Ascending aorta (tissue), 2 donors: ENCODE results near the gene CAP2. TPM values are rescaled to one million over a fixed set of nuclear protein-coding genes. Genes with fewer than 3 reads are reported as not detected.
"Not testable (repeated sequence)": the region's sequence is repeated elsewhere in the genome, so short reads cannot be mapped to it uniquely, and the experiment has no call there.

Experiments
- DNase-seq, 2 donors: peaks; one replicate each; pipeline ENCODE4 v3.0.0-alpha.2; 2019; ENCODE audit warnings: low spot score in 2 of 2
- H3K27ac ChIP-seq, 2 donors: fragments of 200-600 bp; sonication (generic); one replicate each; pipeline ENCODE4 v1.5.1; 2016 to 2017; ENCODE audit warnings: mild to moderate bottlenecking in 1 of 2
- H3K27me3 ChIP-seq: fragments of 200-600 bp; sonication (generic); one replicate; pipeline ENCODE4 v1.5.1; 2017
- H3K36me3 ChIP-seq, 2 donors: fragments of 200-600 bp; sonication (generic); one replicate each; pipeline ENCODE4 v1.5.1; 2016
- H3K4me1 ChIP-seq, 2 donors: fragments of 200-600 bp; sonication (generic); one replicate each; pipeline ENCODE4 v1.5.1; 2016 to 2017; ENCODE audit warnings: mild to moderate bottlenecking in 1 of 2
- H3K4me3 ChIP-seq, 2 donors: fragments of 200-600 bp; sonication (generic); one replicate each; pipeline ENCODE4 v1.5.1; 2016 to 2017; ENCODE audit warnings: mild to moderate bottlenecking in 1 of 2
- H3K9me3 ChIP-seq, 2 donors: fragments of 200-600 bp; sonication (generic); one replicate each; pipeline ENCODE4 v1.5.1; 2016
- CTCF ChIP-seq, 3 experiments: fragments of 200-600 bp in 2 of 3; fragments of 450-650 bp in 1 of 3; sonication (generic) in 2 of 3; IDR thresholded peaks; one replicate each; pipeline ENCODE4 v1.5.1; 2016 to 2019; ENCODE audit warnings: antibody characterized with exemption in 3 of 3, mild to moderate bottlenecking in 1 of 3, moderate library complexity in 1 of 3
- intact Hi-C: fragments of 100-400 bp; cut with DNase I; formaldehyde crosslinking; loops from one replicate; pipeline ENCODE4 v1.15.1; 2023
- total RNA-seq: library from RNA; depleted of rRNA; stranded (reverse); fragments of >200 nt; gene quantifications from one replicate; pipeline ENCODE4 v1.1.0, GENCODE V29; 2016

The CAP2 gene
- total RNA-seq, 1 donor from 2014 or later: 7.1 TPM

GRCh38 chr6:17419189-17419575, 25.8 kb downstream of the CAP2 start:
- H3K4me1 ChIP-seq: peaks cover 0 to 13% of the 10 kb centered on the region in 2 donors
- no peak for TF ChIP-seq CTCF (IDR thresholded peaks at IDR 0.05)
- no peaks in the 10 kb centered on the region for H3K9me3 ChIP-seq
- H3K36me3 ChIP-seq: no peaks in the 10 kb centered on the region
- peak overlapping the region; percentile 74 to 80 for H3K27ac ChIP-seq
- peak overlapping the region in 1 of 2 donors; percentile 40 for H3K4me3 ChIP-seq
- no peaks in the 10 kb centered on the region for H3K27me3 ChIP-seq
- intact Hi-C loops: no loop called here
- DNase-seq: no peak

GRCh38 chr6:17420368-17420767, 27.0 kb downstream of the CAP2 start:
- intact Hi-C loops: no loop called here

DNA sequence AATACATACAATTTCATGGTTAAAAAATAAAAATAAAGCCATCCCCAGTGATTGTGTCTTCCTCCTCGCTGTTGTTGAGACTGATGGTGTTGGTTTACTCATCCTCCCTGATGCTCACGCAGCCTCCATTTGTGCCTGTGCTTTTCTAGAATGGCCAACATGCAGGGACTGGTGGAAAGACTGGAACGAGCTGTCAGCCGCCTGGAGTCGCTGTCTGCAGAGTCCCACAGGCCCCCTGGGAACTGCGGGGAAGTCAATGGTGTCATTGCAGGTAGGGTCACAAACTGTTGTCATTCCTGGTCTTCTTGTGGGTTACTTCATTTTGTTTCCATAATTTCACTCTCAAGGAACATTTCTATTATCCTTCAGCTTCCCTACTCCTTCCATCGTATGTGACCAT, 28.0 kb downstream of the CAP2 start:
- H3K27me3 ChIP-seq: no peaks in the 10 kb centered on the region
- H3K4me3 ChIP-seq: no peak overlapping the region
- no peak overlapping the region for H3K27ac ChIP-seq
- peaks cover 0 to 4% of the 10 kb centered on the region in 2 donors for H3K36me3 ChIP-seq
- peaks cover 0 to 13% of the 10 kb centered on the region in 2 donors for H3K4me1 ChIP-seq
- intact Hi-C loops: no loop called here
- DNase-seq: no peak
- no peaks in the 10 kb centered on the region for H3K9me3 ChIP-seq
- no peak for TF ChIP-seq CTCF (IDR thresholded peaks at IDR 0.05)

More at GRCh38 chr6:17420368-17420767, 27.0 kb downstream of the CAP2 start:
- H3K27ac ChIP-seq: no peak overlapping the region
- no peak for DNase-seq
- peaks cover 0 to 3% of the 10 kb centered on the region in 2 donors for H3K36me3 ChIP-seq
- H3K9me3 ChIP-seq: no peaks in the 10 kb centered on the region
- peaks cover 0 to 13% of the 10 kb centered on the region in 2 donors for H3K4me1 ChIP-seq
- no peaks in the 10 kb centered on the region for H3K27me3 ChIP-seq
- TF ChIP-seq CTCF (IDR thresholded peaks at IDR 0.05): no peak
- H3K4me3 ChIP-seq: no peak overlapping the region

GRCh38 chr6:17423026-17423425, 29.6 kb downstream of the CAP2 start:
- no peak overlapping the region for H3K4me3 ChIP-seq
- peaks cover 0 to 5% of the 10 kb centered on the region in 2 donors for H3K4me1 ChIP-seq
- H3K36me3 ChIP-seq: peaks cover 3 to 14% of the 10 kb centered on the region in 2 donors
- H3K27me3 ChIP-seq: no peaks in the 10 kb centered on the region
- H3K9me3 ChIP-seq: no peaks in the 10 kb centered on the region
- intact Hi-C loops: no loop called here
- no peak for TF ChIP-seq CTCF (IDR thresholded peaks at IDR 0.05)
- peak overlapping the region in 1 of 2 donors; percentile 5 for H3K27ac ChIP-seq
- DNase-seq: no peak

- no peaks in the 10 kb centered on the region for H3K9me3 ChIP-seq
- intact Hi-C loops: no loop called here
- H3K27me3 ChIP-seq: no peaks in the 10 kb centered on the region
- DNase-seq: no peak
- no peak overlapping the region for H3K27ac ChIP-seq
- no peak for TF ChIP-seq CTCF (IDR thresholded peaks at IDR 0.05)
- peaks cover 3 to 14% of the 10 kb centered on the region in 2 donors for H3K36me3 ChIP-seq
- H3K4me1 ChIP-seq: no peaks in the 10 kb centered on the region
- H3K4me3 ChIP-seq: no peak overlapping the region
Measured at GRCh38 chr6:17427062-17427461, 33.7 kb downstream of the CAP2 start.

DNA sequence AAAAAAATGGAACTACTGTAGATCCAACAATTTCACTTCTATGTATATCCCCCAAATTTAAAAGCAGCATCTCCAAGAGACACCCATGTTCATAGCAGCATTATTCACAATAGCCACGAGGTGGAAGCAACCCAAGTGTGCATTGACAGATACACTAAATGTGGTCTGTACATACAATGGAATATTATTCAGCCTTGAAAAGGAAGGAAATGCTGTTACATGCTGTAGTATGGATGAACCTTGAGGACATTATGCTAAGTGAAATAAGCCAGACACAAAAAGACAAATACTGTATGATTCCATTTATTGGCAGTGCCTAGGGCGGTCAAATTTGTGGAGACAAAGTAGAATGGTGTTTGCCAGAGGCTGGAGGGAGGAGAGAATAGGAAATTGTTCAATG, 34.2 kb downstream of the CAP2 start:
- DNase-seq: no peak
- Histone ChIP-seq H3K27ac (no peak overlapping the region), H3K9me3 (no peaks in the 10 kb centered on the region), H3K27me3 (no peaks in the 10 kb centered on the region), H3K36me3 (peaks cover 3 to 14% of the 10 kb centered on the region in 2 donors), H3K4me1 (no peaks in the 10 kb centered on the region), H3K4me3 (no peak overlapping the region)
- no peak for TF ChIP-seq CTCF (IDR thresholded peaks at IDR 0.05)
- intact Hi-C loops: no loop called here

- intact Hi-C loops, DNase-seq, H3K9me3 ChIP-seq, H3K27ac ChIP-seq, H3K4me1 ChIP-seq, H3K4me3 ChIP-seq, H3K27me3 ChIP-seq: not testable (repeated sequence)
- H3K36me3 ChIP-seq: peaks cover 3 to 17% of the 10 kb centered on the region in 2 donors
Measured at GRCh38 chr6:17428595-17429120, 35.3 kb downstream of the CAP2 start.
